DND-41 (cell line): ENCODE data around the gene PSENEN.

Source experiments
- EZH2 ChIP-seq: IDR thresholded peaks from 3 replicates; pipeline ENCODE4 v1.6.1; 2012; ENCODE audit warnings: borderline replicate concordance, low read depth, mild to moderate bottlenecking, moderate library complexity, low read length, inconsistent platforms; ENCODE audit not compliant: severe bottlenecking
- TF ChIP-seq, protein P1 (sequence below): IDR thresholded peaks from 2 replicates; pipeline ENCODE4 v1.5.1; 2012; ENCODE audit warnings: borderline replicate concordance, low read length, moderate library complexity, mild to moderate bottlenecking; ENCODE audit not compliant: poor library complexity, severe bottlenecking; ENCODE audit errors: extremely low read depth

DNA sequence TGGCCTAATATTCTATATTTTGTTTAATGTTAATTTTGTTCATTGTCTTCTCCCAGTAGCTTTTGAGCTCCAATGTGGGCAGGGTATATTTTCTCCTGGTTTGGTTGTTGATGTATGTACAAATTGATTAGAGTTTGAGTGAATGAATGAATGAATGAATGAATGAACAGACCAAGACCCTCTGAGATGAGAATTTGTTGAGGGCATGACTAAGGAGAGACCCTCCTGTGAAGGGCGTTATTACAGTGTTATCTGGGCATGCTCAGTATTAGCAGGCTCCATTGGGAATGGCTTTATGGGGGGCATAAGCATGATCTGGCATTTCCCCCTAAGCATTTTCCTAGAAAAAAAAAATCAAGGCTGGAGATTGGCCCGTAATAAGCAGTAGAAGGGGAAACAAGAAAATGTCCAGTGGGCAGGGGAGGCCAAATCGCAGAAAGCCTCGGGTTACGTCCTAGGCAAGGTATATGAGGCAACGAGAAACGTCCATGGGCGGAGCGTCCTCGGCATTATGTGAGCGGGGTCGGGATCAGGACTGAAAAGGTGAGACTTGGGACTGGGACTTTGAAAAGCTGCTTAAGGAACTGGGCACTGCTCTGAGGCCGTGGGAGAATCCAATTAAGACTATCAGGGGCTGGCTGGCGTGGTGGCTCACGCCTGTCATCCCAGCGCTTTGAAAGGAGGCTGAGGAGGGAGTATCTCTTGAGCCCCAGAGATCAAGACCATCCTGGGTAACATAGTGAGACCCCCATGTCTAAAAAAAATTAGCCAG is 29.0 kb downstream of the PSENEN start:
- TF ChIP-seq, protein P1, sequence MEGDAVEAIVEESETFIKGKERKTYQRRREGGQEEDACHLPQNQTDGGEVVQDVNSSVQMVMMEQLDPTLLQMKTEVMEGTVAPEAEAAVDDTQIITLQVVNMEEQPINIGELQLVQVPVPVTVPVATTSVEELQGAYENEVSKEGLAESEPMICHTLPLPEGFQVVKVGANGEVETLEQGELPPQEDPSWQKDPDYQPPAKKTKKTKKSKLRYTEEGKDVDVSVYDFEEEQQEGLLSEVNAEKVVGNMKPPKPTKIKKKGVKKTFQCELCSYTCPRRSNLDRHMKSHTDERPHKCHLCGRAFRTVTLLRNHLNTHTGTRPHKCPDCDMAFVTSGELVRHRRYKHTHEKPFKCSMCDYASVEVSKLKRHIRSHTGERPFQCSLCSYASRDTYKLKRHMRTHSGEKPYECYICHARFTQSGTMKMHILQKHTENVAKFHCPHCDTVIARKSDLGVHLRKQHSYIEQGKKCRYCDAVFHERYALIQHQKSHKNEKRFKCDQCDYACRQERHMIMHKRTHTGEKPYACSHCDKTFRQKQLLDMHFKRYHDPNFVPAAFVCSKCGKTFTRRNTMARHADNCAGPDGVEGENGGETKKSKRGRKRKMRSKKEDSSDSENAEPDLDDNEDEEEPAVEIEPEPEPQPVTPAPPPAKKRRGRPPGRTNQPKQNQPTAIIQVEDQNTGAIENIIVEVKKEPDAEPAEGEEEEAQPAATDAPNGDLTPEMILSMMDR: no peak
- TF ChIP-seq EZH2: no peak
